Measurements from ENCODE around the gene MEGF8.

MEGF8 gene

DNA sequence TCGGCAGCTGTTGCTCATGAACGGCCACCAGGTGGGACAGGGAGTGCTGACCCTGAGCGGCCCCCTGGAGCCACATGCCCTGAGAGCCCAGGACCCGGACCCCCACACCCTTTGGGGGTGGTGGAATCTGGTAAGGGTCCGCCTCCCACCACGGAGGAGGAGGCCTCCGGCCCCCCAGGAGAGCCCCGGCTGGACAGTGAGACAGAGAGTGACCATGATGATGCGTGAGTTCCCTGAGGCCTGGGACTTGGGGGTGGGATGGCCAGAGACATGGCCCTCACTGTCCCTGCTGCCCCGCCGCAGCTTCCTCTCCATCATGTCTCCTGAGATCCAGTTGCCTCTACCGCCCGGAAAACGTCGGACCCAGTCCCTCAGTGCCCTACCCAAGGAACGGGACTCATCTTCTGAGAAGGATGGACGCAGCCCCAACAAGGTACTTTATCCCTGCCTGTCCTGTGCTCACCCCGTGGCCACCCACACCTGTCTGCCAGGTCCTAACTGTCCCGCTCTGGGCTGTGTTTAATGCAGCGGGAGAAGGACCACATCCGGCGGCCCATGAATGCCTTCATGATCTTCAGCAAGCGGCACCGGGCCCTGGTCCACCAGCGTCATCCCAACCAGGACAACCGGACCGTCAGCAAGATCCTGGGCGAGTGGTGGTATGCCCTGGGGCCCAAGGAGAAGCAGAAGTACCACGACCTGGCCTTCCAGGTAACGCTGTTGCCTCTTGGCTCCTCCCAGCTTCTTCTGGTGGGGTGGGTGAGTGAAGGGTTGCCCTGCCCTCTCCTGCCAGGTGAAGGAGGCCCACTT is 38.2 kb upstream of the MEGF8 start:
- DNase-seq = no peak

DNA sequence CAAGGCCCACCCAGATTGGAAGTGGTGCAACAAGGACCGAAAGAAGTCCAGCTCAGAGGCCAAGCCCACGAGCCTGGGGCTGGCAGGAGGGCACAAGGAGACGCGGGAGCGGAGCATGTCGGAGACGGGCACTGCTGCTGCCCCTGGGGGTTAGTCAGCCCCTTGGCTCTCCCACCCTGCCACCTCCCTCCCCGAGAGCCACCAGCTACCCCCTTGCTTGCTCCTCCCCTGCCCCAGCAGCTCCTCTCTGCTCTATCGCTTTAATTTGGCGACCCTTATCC is 37.7 kb upstream of the MEGF8 start:
- DNase-seq = no peak

DNA sequence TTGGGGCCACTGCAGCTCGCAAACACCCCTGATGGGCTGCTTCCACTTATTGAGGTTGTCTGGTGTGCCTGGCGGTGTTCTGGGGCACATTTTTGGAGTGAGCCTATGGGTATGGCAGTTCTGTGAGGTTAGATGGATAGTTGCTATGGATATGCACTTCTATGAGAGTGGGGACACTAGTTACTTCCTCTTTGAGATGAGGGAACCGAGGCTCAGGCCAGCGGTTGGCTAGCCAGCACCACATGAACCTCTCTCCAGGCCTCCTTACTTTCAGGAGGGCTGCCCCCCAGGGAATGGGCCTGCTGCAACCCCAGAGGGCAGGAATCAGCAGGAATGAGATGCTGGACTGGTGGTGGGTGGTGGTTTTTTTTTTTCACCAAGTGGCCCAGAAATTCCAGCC is 37.0 kb upstream of the MEGF8 start:
- DNase-seq = no peak

DNA sequence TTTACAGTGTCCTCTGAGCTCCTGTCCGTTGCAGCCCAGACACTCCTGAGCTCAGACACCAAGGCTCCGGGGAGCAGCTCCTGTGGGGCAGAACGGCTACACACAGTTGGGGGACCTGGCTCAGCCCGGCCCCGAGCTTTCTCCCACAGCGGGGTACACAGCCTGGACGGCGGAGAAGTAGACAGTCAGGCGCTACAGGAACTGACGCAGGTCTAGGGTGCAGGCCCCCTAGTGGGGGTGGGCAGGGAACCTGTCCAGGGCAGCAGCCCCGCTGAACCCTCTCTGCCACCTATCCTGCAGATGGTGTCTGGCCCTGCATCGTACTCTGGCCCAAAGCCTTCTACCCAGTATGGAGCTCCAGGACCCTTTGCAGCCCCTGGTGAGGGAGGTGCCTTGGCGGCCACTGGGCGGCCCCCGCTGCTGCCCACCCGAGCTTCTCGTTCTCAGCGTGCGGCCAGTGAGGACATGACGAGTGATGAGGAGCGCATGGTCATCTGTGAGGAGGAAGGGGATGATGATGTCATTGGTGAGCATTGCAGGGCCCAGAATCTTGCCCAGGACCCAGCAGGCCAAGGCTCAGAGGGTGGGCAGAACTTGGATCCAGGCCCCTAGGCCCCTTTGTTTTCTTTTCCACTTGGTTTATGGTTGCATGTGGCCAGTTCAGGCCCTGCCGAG is 36.4 kb upstream of the MEGF8 start:
- DNase-seq = no peak

DNA sequence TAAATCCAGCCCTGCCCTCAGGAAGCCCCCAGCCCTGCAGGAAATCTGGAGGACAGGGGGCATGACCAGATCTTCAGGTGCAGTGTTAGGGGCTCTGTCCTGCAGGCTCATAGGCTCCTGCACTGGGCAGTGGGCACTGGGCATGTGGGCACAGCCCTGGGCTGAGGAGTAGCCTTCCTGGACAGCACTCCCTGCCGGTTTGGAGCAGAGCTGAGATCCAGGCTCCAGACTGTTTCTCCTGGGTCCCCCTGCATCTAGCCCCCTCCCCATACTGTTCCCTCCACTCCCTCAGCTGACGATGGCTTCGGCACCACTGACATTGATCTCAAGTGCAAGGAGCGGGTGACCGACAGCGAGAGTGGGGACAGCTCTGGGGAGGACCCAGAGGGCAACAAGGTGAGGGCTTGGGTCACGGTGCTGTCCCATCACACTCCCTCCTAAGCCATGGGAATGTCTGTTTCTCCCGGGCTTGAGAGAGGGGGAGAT is 35.8 kb upstream of the MEGF8 start:
- DNase-seq = no peak

DNA sequence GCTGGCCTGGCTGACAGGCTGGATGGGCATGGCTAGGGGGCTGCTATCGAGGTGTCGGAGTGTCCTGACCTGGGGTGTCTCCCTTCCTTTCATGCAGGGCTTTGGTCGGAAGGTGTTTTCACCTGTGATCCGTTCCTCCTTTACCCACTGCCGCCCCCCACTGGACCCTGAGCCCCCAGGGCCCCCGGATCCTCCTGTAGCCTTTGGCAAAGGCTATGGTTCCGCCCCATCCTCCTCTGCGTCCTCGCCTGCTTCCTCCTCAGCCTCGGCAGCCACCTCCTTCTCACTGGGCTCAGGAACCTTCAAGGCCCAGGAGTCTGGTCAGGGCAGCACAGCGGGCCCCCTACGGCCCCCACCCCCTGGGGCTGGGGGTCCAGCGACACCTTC is 35.3 kb upstream of the MEGF8 start:
- no peak for DNase-seq

DNA sequence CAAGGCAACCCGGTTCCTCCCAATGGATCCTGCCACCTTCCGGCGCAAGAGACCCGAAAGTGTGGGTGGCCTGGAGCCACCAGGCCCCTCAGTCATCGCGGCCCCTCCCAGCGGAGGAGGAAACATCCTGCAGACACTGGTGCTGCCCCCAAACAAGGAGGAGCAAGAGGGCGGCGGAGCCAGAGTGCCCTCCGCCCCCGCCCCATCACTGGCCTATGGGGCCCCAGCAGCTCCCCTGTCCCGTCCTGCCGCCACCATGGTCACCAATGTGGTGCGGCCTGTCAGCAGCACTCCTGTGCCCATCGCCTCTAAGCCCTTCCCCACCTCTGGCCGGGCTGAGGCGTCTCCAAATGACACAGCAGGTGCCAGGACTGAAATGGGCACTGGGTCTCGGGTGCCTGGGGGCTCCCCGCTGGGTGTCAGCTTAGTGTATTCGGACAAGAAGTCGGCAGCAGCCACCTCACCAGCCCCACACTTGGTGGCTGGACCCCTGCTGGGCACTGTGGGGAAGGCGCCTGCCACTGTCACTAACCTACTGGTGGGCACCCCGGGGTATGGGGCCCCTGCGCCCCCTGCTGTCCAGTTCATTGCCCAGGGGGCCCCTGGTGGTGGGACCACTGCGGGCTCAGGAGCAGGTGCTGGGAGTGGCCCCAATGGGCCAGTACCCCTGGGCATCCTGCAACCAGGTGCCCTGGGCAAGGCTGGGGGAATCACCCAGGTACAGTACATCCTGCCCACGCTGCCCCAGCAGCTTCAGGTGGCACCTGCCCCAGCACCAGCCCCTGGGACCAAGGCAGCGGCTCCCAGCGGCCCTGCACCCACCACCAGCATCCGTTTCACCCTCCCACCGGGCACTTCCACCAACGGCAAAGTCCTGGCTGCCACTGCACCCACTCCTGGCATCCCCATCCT is 34.7 kb upstream of the MEGF8 start:
- DNase-seq = no peak

DNA sequence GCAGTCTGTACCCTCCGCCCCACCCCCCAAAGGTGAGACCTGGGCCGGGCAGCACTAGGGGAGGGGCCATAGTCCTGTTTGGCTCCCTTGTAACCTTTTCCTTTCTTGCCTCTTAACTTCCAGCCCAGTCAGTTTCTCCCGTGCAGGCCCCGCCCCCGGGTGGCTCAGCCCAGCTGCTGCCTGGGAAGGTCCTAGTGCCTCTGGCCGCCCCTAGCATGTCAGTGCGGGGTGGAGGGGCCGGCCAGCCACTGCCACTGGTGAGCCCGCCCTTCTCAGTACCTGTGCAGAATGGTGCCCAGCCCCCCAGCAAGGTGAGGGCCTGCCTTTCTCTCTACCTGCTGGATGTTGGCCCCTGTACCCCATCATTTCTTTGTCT is 34.0 kb upstream of the MEGF8 start:
- no peak for DNase-seq

DNA sequence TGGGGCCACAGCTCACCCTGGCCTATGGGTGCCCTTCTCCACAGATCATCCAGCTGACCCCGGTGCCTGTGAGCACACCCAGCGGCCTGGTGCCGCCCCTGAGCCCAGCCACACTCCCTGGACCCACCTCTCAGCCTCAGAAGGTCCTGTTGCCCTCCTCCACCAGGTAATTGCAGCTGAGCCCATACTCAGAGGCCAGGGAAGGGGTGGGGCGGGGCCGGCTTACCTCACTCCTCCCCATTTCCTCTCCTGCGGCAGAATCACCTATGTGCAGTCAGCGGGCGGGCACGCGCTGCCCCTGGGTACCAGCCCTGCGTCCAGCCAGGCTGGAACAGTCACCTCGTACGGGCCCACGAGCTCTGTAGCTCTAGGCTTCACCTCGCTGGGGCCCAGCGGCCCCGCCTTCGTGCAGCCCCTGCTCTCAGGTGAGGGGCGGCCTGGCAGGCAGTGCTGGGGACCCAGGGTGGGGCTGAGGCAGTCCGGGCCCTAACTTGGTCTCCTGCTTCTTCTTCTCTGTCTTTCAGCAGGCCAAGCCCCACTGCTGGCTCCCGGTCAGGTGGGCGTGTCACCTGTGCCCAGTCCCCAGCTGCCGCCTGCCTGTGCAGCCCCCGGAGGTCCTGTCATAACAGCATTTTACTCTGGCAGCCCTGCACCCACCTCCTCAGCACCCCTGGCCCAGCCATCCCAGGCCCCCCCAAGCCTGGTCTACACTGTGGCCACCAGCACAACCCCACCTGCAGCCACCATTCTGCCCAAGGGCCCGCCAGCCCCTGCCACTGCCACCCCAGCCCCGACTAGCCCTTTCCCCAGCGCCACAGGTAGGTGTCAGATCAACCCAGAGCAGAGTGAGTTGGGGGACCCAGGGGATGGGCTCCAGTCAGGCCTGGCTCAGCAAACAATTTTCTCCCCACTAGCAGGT is 33.1 kb upstream of the MEGF8 start:
- no peak for DNase-seq

DNA sequence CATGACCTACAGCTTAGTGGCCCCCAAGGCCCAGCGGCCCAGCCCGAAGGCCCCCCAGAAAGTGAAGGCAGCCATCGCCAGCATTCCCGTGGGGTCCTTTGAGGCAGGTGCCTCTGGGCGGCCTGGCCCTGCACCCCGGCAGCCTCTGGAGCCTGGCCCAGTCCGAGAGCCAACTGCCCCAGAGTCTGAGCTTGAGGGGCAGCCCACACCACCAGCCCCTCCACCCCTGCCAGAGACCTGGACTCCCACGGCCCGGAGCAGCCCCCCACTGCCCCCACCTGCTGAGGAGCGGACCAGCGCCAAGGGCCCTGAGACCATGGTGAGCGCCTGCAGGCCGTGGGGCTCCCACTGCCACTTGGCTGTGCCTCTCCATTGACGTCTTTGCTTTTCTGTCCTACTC is 32.5 kb upstream of the MEGF8 start:
- no peak for DNase-seq

DNA sequence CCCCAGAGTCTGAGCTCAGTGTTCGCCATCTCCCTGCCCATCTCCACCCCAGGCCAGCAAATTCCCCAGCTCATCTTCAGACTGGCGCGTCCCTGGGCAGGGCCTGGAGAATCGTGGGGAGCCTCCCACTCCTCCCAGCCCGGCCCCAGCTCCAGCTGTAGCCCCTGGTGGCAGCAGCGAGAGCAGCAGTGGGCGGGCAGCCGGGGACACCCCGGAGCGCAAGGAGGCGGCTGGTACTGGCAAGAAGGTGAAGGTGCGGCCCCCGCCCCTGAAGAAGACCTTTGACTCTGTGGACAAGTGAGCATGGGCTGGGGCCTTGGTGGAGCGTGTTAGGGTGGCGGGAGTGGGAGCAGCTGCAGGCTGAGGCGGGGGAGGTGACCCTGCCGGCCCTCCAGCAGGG is 31.9 kb upstream of the MEGF8 start:
- peak; percentile 57 for DNase-seq

DNA sequence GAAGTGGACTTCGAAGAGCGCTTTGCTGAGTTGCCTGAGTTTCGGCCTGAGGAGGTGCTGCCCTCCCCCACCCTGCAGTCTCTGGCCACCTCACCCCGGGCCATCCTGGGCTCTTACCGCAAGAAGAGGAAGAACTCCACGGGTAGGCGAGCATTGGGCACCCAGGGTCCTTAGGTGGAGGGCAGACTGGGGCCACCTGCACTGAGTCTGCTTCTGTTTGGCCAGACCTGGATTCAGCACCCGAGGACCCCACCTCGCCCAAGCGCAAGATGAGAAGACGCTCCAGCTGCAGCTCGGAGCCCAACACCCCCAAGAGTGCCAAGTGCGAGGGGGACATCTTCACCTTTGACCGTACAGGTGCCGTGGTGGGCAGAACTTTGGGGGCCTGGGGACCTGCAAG is 31.5 kb upstream of the MEGF8 start:
- no peak for DNase-seq

DNA sequence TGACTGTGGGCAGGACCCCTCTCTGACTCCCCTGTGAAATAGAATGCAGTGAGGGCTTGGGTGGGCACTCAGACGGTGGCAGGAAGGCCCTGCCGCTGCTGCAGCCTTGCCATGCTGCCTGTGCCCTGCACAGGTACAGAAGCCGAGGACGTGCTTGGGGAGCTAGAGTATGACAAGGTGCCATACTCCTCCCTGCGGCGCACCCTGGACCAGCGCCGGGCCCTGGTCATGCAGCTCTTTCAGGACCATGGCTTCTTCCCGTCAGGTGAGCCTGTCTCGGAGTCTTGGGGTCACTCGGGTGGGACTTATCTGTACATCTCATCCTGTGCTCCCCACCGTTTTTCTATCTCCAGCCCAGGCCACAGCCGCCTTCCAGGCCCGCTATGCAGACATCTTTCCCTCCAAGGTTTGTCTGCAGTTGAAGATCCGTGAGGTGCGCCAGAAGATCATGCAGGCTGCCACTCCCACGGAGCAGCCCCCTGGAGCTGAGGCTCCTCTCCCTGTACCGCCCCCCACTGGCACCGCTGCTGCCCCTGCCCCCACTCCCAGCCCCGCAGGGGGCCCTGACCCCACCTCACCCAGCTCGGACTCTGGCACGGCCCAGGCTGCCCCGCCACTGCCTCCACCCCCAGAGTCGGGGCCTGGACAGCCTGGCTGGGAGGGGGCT is 30.8 kb upstream of the MEGF8 start:
- no peak for DNase-seq

DNA sequence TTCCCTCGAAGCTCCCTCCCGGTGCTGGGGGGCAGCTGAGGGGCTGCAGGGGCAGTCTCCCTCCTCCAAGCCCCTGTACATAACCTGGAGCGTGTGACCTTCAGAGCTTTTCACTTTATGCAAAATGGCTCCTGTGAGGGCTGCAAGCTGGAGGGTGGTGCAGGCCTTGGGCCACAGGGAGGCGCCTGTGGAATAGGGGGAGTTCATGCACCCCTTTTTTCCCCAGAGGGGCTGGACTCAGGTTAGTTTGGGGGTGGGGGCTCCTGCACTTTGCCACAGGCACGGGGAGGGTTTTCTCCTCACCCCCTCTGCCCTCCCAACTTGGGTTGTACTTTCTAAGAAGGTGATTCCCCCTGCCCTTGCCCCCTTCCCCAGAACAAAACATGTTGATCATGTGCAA is 30.1 kb upstream of the MEGF8 start:
- no peak for DNase-seq

DNA sequence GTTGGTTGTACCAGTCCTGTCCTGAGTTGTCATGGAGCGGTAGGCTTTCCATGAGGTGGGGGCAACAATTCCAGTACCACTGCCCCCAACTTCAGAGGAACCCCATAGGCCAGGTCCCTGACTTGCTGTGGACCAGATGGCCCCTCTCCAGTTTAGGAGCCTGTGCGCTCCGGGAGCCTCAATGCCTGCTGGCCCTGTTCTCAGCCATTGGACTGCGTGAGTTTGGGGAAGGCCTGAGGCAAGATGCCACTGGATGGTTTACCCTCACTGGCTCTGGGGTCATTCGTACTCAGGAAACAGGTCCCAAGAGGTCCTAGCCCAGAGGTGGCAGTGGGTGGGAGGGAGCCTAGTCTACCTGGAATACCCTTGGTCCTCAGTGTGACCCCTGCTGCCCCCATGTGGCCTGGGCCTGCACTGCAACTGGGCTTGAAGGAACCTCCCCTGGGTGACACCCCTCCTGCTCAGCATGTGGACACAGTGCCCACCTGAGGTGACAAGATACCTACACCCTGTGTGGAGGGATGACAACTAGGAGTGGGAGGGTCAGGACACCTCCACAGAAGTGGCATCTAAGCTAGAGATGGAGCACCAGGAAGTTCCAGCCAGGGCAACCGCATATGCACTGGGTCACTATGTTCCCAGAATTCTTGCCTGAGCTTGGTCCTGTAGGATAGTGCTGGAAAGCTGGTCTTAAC is 29.5 kb upstream of the MEGF8 start:
- DNase-seq = peak; percentile 62

DNA sequence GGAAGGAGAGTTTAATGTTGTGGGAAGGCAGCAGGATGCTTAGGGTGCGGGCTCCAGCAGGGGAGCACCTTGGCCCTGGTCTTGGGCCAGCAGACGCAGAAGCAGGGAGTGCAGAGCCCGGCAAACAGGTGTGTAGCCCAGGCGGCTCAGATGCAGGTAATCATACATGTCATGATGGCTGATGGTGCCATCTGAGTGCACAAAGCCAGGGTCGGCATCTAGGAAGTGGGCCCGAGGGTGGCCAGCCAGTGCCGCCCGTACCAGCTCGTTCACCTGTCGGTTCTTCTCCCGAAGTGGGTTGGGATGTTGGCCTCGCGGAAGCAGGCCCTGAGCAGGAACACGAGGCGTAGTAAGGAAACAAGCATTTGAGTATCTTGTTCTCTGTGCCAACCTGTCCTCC is 28.4 kb upstream of the MEGF8 start:
- DNase-seq = no peak

DNA sequence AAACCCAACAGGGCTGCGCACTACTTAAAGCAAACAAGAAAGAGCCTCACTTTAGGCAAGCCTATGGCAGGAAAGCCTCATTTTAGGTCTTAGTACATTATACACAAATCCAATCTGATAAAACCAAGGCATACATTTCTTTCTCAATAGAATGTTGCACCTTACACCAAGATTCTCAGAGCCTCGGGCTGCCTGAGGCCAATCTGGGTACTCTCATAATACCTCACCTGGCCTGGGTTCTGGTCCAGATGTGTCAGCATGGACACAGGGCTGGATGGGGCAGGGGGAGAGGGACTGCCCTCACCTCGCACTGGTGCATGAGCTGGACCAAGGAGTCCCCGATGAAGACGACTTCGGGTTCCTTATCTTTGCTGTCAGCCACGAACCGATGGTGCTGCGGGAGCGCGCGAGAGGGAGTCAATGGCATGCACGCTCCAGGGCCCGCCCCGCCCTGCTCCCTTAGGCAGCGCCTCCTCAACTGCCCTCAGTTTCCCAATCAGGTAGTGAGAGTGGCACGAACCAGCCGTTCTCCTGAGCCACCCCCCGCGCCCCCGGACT is 23.7 kb upstream of the MEGF8 start, which contains the start of gene PRR19:
Gene PRR19, plus strand, starts transcription at position 487 of the 558 bp plus-strand sequence. CDS start 7,453 bp downstream, outside the sequence.
- no peak for DNase-seq

DNA sequence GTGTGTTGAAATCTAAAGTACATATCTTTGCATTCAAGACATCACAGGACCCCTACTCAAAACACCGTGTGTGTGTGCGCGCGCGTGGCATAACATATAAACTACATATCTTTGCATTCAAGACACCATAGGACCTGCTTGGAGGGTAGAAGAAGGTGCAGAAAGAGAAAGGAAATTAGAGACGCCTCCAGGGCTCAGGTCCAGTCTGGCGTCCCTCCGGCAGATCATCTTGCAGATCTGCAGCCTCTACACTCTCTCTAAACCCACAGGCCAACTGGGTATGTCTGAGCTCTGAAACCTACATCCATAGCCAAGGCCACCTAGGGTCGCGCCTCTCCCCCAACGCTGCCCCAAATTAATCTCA is 22.4 kb upstream of the MEGF8 start:
- DNase-seq = no peak

DNA sequence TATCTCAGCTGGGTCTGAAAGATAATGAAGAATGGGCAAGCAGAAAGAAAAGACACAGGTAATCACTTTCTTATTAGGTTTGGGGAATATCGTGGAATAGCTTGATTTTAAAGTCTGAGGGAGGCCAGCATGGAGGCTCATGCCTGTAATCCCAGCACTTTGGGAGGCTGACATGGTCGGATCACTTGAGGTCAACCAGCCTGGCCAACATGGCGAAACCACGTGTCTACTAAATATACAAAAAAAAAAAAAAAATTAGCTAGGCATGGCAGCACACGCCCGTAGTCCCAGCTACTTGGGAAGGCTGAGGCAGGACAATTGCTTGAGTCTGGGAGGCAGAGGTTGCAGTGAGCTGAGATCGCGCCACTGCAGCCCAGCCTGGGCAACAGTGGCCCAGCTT is 21.6 kb upstream of the MEGF8 start:
- no peak for DNase-seq

DNA sequence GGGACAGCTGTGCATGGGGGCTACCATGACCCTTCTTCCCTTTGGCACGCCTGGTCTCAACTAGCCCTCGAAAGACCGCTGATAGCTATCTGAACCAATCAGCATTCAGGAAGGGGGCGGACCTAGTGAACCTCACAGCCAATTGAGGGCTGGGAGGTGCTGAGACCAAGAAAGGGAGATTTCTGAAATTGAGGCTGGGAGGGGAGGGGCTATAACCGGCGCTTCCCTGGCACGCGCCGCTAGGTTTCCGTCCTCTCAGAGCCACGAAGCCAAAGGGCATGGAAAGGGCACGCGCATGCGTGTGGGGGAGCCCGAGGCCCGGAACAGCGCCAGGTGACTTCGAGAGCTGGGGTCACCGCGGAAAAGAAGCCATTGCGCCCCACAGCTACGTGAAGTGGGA is 18.8 kb upstream of the MEGF8 start:
- DNase-seq = no peak

DNA sequence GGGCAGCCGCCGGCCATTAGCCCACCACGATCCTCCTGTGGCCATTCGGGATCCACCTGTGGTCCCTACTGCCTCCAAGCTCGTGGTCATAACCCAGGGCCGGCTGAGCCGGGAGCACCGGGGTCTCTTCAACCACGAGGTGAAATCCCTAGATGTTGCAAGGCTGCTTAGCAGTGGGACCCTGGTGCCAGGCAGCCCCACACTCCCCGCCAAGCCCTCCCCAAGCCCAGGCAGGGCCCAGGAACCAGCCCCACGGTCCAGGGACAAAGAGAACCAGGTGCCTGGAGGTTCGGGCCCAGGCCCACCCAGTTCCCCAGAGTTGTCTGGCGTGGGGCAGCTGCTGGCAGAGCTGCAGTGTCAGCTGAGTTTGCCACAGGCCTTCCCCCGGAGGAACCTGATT is 15.7 kb upstream of the MEGF8 start:
- no peak for DNase-seq
